ENCODE measurements around the gene VPS35L.
"Not testable (repeated sequence)": the region's sequence is repeated elsewhere in the genome, so short reads cannot be mapped to it uniquely, and the experiment has no call there.

Gene VPS35L

DNA sequence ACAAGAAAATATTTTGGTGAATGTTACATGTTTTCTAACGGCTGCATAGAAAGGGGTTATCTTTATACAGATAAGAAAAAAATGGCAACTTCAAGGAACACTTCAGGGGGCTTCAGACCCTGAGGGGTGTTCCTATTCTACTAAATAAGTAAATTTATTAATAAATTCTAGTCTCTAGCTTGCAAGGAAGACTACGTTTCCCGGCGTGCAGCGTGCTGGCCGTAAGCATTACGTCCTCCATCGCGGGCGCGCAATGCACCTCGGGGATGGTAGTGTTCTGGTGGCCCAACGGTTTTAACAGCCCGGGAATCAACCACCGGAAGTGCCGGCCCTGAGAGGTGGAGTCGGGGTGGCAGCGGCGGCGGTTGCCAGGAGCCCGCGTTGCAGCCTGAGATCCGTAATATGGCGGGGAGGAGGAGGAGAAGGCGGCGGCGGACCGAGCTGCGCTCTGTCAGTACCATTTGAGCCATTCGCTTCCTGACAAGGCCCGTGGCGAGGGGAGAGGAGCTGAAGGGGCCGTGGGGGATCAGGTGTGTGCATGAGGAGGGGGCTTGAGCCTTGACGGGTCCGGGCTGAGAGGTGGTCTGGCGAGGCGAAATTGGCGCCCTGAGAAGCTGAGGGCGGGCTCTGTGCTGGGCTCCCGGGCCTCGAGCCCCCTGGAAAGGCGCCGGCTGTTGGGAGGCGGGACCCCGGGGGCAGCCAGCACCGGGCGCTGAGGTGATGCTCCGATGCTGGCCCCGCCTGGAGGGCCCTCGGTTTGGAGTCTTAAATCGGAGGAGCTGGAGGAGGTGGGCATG lies 31.7 kb upstream of the VPS35L start, which contains the start of gene CCP110:
Gene CCP110 (plus strand): TSS at position 384 of the 797 bp plus-strand sequence. CDS start 3,940 bp downstream, outside the sequence.
- Mint-ChIP-seq H3K9me3 (ENCODE audit: low read depth) (no peaks in the 10 kb centered on the region), H3K4me1 (ENCODE audit: low read depth) (peaks cover 44% of the 10 kb centered on the region), H3K4me3 (peak within 1 kb of the TSS; percentile 96), H3K36me3 (peaks cover 4% of the 10 kb centered on the region), H3K27ac (peak within 1 kb of the TSS; percentile 88), H3K27me3 (no peaks in the 10 kb centered on the region)

- Mint-ChIP-seq H3K36me3 (peaks cover 4% of the 10 kb centered on the region), H3K4me1 (ENCODE audit: low read depth) (peaks cover 40% of the 10 kb centered on the region), H3K9me3 (ENCODE audit: low read depth) (no peaks in the 10 kb centered on the region), H3K4me3 (peak overlapping the region; percentile 96), H3K27ac (peak overlapping the region; percentile 28), H3K27me3 (no peaks in the 10 kb centered on the region)
These were observed 31.2 kb upstream of the VPS35L start for GRCh38 chr16:19524356-19524615.

GRCh38 chr16:19524616-19525384 lies 30.7 kb upstream of the VPS35L start:
- Mint-ChIP-seq H3K9me3 (ENCODE audit: low read depth) (no peaks in the 10 kb centered on the region), H3K4me3 (peak overlapping the region; percentile 96), H3K36me3 (peaks cover 4% of the 10 kb centered on the region), H3K27ac (peak overlapping the region; percentile 28), H3K27me3 (no peaks in the 10 kb centered on the region), H3K4me1 (ENCODE audit: low read depth) (peaks cover 36% of the 10 kb centered on the region)

DNA sequence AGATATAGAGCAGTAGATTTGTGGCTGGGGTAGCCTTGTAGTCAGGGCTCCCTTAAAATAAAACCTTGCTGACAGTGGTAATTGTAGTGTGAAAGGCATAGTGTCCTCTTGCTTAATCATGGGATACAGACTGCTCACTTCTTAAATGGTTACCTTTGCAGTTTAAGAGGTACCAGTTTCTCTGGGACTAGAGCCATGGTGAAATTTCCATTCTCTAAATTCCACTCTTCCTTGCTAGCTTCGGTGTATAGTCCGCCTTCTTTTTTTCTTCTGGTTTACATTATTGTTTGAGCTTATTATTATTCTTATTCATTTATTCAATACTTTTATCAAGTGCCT lies 30.1 kb upstream of the VPS35L start:
- H3K27me3 Mint-ChIP-seq, result no peaks in the 10 kb centered on the region
- H3K4me1 Mint-ChIP-seq (ENCODE audit: low read depth), result peaks cover 33% of the 10 kb centered on the region
- peak overlapping the region; percentile 96 for H3K4me3 Mint-ChIP-seq
- no peaks in the 10 kb centered on the region for H3K9me3 Mint-ChIP-seq (ENCODE audit: low read depth)
- no peak overlapping the region for H3K27ac Mint-ChIP-seq
- H3K36me3 Mint-ChIP-seq, result peaks cover 4% of the 10 kb centered on the region

- H3K9me3 Mint-ChIP-seq (ENCODE audit: low read depth), result no peaks in the 10 kb centered on the region
- no peaks in the 10 kb centered on the region for H3K27me3 Mint-ChIP-seq
- no peak overlapping the region for H3K27ac Mint-ChIP-seq
- H3K36me3 Mint-ChIP-seq, result peaks cover 5% of the 10 kb centered on the region
- peaks cover 22% of the 10 kb centered on the region for H3K4me1 Mint-ChIP-seq (ENCODE audit: low read depth)
- no peak overlapping the region for H3K4me3 Mint-ChIP-seq
These were observed 28.3 kb upstream of the VPS35L start for GRCh38 chr16:19527161-19527560.

GRCh38 chr16:19528666-19529065 lies 26.8 kb upstream of the VPS35L start:
- Mint-ChIP-seq H3K4me1 (ENCODE audit: low read depth) (peaks cover 18% of the 10 kb centered on the region), H3K9me3 (ENCODE audit: low read depth) (no peaks in the 10 kb centered on the region), H3K4me3 (no peak overlapping the region), H3K36me3 (peaks cover 8% of the 10 kb centered on the region), H3K27me3 (no peaks in the 10 kb centered on the region), H3K27ac (no peak overlapping the region)

DNA sequence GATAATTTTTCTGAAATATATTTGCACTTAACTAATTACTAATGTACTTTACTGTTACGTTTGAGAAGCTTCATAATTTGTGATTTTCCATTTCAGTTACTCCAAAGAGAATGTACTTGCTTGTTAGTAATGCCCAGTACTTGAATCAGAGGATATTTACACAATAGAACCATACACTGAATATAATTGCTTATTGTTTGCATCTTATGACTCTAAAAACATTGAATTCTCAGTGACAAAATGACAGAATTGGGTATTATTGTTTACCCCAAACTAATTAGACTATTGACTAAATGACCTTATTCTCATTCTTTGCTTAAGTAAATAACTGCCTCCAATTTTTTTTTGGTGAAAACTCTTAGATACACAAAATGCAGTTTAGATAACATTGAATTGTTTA lies 22.9 kb upstream of the VPS35L start:
- no peak overlapping the region for H3K27ac Mint-ChIP-seq

DNA sequence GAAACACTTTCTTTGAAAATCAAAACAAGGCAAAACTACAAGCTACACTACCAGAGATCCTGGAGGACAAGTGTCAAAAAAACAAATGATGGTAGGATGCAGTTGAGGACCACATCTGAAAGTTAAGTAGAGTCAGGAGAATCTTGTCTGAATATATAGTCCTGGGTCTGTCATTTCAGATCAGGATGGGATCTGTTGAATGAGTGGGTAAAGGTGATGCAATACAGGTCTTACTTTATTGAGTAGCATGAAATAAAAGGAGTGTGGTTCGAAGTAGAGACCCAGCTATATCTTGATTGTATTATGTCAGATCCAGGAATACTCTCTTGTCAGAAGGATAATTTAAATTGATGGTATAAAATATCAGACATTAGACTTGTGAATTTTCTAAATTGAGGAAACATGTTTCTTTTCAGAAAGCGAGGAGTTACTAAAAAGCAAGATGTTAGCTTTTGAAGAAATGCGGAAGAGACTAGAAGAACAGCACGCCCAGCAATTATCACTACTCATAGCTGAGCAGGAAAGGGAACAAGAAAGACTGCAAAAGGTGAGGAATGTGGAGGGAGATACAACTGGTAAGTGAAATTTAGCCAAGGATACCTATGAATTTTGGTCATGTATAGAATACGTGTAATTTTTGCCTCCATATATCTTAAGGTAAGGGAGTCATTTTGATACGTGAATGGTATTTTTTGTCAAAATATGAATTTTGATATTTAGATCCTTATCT lies 15.1 kb upstream of the VPS35L start:
- Mint-ChIP-seq H3K4me3 (no peak overlapping the region), H3K27me3 (no peaks in the 10 kb centered on the region), H3K9me3 (ENCODE audit: low read depth) (no peaks in the 10 kb centered on the region), H3K36me3 (peaks cover 35% of the 10 kb centered on the region), H3K4me1 (ENCODE audit: low read depth) (no peaks in the 10 kb centered on the region), H3K27ac (no peak overlapping the region)

More for the DNA sequence above, 22.9 kb upstream of the VPS35L start:
- no peak overlapping the region for H3K4me3 Mint-ChIP-seq
- peaks cover 13% of the 10 kb centered on the region for H3K36me3 Mint-ChIP-seq
- H3K27me3 Mint-ChIP-seq, result no peaks in the 10 kb centered on the region
- no peaks in the 10 kb centered on the region for H3K9me3 Mint-ChIP-seq (ENCODE audit: low read depth)
- H3K4me1 Mint-ChIP-seq (ENCODE audit: low read depth), result no peaks in the 10 kb centered on the region

DNA sequence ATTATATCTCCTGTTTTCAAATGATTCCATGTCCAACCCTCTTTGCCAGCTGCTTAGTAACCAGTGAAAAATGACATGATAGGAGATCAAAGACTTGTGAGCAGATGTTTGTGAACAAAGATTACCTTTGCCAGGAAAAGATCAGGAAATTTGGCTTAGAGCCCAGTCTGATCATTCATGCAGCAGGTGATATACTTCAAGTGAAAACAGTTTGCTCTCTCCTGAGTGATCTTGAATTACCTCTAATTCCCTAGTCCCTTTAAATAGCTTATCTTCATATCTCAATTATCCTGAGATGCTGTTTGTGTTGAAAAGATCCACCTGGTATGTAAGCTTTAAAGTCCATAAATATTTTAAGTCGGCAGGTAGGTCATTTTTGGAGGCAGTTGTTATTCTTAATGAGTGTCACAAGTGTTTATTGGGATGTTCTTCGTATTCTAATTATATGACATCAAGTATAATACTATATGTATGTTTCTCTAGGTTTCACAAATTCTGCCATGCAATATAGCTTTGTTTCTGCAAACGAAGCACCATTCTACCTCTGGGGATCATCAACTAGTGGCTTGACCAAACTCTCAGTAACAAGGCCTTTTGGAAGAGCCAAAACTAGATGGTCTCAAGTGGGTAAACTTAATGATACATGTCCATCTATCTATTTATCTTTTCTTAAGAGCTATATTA lies 13.2 kb upstream of the VPS35L start:
- Mint-ChIP-seq H3K9me3 (ENCODE audit: low read depth) (no peaks in the 10 kb centered on the region), H3K4me1 (ENCODE audit: low read depth) (no peaks in the 10 kb centered on the region), H3K27ac (no peak overlapping the region), H3K36me3 (peaks cover 32% of the 10 kb centered on the region), H3K27me3 (no peaks in the 10 kb centered on the region), H3K4me3 (no peak overlapping the region)

DNA sequence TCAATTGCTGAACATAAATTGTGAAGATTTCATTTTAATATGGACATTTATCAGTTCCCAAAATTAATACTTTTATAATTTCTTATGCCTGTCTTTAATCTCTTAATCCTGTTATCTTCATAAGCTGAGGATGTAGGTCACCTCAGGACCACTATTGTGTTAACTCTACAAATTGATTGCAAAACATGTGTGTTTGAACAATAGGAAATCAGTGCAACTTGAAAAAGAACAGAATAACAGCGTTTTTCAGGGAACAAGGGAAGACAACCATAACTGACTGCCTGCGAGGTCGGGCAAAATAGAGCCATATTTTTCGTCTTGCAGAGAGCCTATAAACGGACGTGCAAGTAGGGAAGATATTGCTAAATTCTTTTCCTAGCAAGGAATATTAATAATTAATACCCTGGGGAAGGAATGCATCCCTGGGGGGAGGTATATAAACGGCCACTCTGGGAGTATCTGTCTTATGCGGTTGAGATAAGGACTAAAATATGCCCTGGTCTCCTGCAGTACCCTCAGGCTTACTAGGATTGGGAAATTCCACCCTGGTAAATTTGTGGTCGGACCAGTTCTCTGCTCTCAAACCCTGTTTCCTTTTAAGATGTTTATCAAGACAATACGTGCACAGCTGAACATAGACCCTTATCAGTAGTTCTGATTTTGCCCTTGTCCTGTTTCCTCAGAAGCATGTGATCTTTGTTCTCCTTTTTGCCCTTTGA lies 12.1 kb upstream of the VPS35L start:
- not testable (repeated sequence) for H3K4me3 Mint-ChIP-seq; H3K4me1 Mint-ChIP-seq (ENCODE audit: low read depth); H3K27me3 Mint-ChIP-seq; H3K9me3 Mint-ChIP-seq (ENCODE audit: low read depth); H3K27ac Mint-ChIP-seq
- H3K36me3 Mint-ChIP-seq, result peaks cover 33% of the 10 kb centered on the region

GRCh38 chr16:19548144-19548543 lies 7.4 kb upstream of the VPS35L start:
- no peaks in the 10 kb centered on the region for H3K9me3 Mint-ChIP-seq (ENCODE audit: low read depth)
- H3K27me3 Mint-ChIP-seq, result no peaks in the 10 kb centered on the region
- H3K4me1 Mint-ChIP-seq (ENCODE audit: low read depth), result no peaks in the 10 kb centered on the region
- peaks cover 12% of the 10 kb centered on the region for H3K36me3 Mint-ChIP-seq
- H3K27ac Mint-ChIP-seq, result no peak overlapping the region
- no peak overlapping the region for H3K4me3 Mint-ChIP-seq

GRCh38 chr16:19549673-19550072 lies 5.8 kb upstream of the VPS35L start:
- Mint-ChIP-seq H3K9me3 (ENCODE audit: low read depth) (no peaks in the 10 kb centered on the region), H3K4me1 (ENCODE audit: low read depth) (peaks cover 6% of the 10 kb centered on the region), H3K36me3 (peaks cover 2% of the 10 kb centered on the region), H3K27me3 (no peaks in the 10 kb centered on the region), H3K27ac (no peak overlapping the region), H3K4me3 (no peak overlapping the region)

DNA sequence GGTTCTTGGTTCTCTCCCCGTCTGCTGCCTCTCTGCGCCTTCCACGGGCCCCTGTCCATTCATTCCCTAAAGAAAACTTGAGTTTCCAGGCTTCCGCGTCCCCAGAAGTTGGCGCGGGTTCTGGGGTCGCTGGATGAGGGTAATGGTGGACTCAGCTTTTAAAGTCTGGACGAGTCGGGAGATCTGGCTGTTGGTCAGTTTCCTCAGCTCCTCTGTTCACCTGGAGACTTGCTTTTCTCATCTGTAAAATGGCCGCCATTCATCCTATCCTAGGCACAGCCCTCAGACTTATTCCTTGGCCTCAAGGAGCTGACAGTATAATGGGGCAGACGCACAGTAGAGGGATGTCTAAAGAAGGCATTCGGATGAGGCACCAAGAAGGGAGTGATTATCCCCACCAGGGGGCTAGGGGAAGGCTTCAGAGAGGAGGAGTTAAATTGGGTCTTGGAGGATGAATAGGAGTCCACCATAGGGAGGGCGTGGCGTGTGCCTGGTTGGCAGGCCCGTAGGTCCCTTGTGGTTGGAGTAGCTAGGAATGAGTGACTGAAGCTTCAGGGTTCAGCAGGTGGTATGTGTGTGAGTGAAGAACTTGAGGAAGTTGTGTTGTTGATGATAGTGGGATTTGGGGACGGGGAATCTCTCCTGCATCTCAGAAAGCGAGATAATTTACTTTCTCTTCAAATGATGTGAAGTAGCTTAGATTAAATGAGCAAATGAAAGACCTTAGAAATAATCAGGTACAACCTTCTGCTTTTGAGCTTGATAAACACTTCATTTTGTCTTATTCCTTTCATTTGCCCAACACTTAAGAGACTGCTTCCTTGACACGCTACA lies 652 bp downstream of the VPS35L start:
- H3K9me3 Mint-ChIP-seq (ENCODE audit: low read depth), result no peaks in the 10 kb centered on the region
- H3K27me3 Mint-ChIP-seq, result no peaks in the 10 kb centered on the region
- H3K4me3 Mint-ChIP-seq, result peak overlapping the region; percentile 90
- H3K27ac Mint-ChIP-seq, result peak overlapping the region; percentile 93
- no peaks in the 10 kb centered on the region for H3K36me3 Mint-ChIP-seq
- peaks cover 23% of the 10 kb centered on the region for H3K4me1 Mint-ChIP-seq (ENCODE audit: low read depth)
